ENCODE results near the gene SCAANT1.

SCAANT1 gene

GRCh38 chr3:63933459-63933858 is 21.3 kb upstream of the SCAANT1 start:
- no peak for DNase-seq

- no peak for DNase-seq
Observed at GRCh38 chr3:63932509-63933212, 20.5 kb upstream of the SCAANT1 start.

GRCh38 chr3:63931290-63931689 is 19.1 kb upstream of the SCAANT1 start:
- no peak for DNase-seq

- no peak for DNase-seq
Observed at GRCh38 chr3:63927422-63928280, 15.5 kb upstream of the SCAANT1 start.

- DNase-seq = no peak
Observed at GRCh38 chr3:63926309-63926708, 14.1 kb upstream of the SCAANT1 start.

- no peak for DNase-seq
Observed at GRCh38 chr3:63922491-63923199, 10.5 kb upstream of the SCAANT1 start.

- no peak for DNase-seq
Observed at GRCh38 chr3:63921741-63922482, 9.7 kb upstream of the SCAANT1 start.

- DNase-seq = no peak
Observed at GRCh38 chr3:63920001-63920400, 7.8 kb upstream of the SCAANT1 start.

GRCh38 chr3:63918321-63918720 is 6.1 kb upstream of the SCAANT1 start:
- DNase-seq = no peak

GRCh38 chr3:63914312-63914711 is 2.1 kb upstream of the SCAANT1 start:
- DNase-seq = no peak

- DNase-seq = peak in 3 of 6 experiments; percentile 32 to 69 (median 47)
Observed at GRCh38 chr3:63912768-63913588, 795 bp upstream of the SCAANT1 start.

- DNase-seq = peak in 2 of 6 experiments; percentile 26 to 83
Observed at GRCh38 chr3:63911509-63911872, 692 bp downstream of the SCAANT1 start.

- DNase-seq = peak in 4 of 6 experiments; percentile 4 to 53 (median 40)
Observed at GRCh38 chr3:63910891-63911290, 1.3 kb downstream of the SCAANT1 start.

- DNase-seq = no peak
Observed at GRCh38 chr3:63910001-63910400, 2.2 kb downstream of the SCAANT1 start.

GRCh38 chr3:63909431-63909830 is 2.8 kb downstream of the SCAANT1 start:
- DNase-seq = no peak

- DNase-seq = no peak
Observed at GRCh38 chr3:63908776-63909175, 3.4 kb downstream of the SCAANT1 start.

GRCh38 chr3:63908081-63908736 is 4.0 kb downstream of the SCAANT1 start:
- DNase-seq = no peak

- DNase-seq = no peak
Observed at GRCh38 chr3:63905731-63906620, 6.2 kb downstream of the SCAANT1 start.

- no peak for DNase-seq
Observed at GRCh38 chr3:63900459-63900858, 11.7 kb downstream of the SCAANT1 start.

- no peak for DNase-seq
Observed at GRCh38 chr3:63900010-63900409, 12.2 kb downstream of the SCAANT1 start.

Measured in stimulated activated naive CD4-positive, alpha-beta T cell (primary cell).